Hepatocyte (in vitro differentiated cells): ENCODE results near the gene TCEAL1. TPM values are rescaled to one million over a fixed set of nuclear protein-coding genes. Genes with fewer than 3 reads are reported as not detected.

ENCODE experiments used
- DNase-seq: peaks from one replicate; pipeline ENCODE4 v3.0.0-alpha.2; 2016; ENCODE audit warnings: low spot score
- H2AFZ ChIP-seq: fragments of 200-600 bp; sonication (generic); 2 replicates; pipeline ENCODE4 v1.6.0; 2016; ENCODE audit warnings: antibody characterized with exemption, mild to moderate bottlenecking
- H3K27ac ChIP-seq: fragments of 200-600 bp; sonication (generic); 2 replicates; pipeline ENCODE4 v1.5.1; 2016; ENCODE audit warnings: mild to moderate bottlenecking
- H3K27me3 ChIP-seq: fragments of 200-600 bp; sonication (generic); 2 replicates; pipeline ENCODE4 v1.6.1; 2016
- H3K36me3 ChIP-seq: fragments of 200-600 bp; sonication (generic); replicated peaks from 2 replicates; pipeline ENCODE4 v1.5.1; 2016; ENCODE audit warnings: low read depth; ENCODE audit not compliant: insufficient read depth
- H3K4me1 ChIP-seq: fragments of 200-600 bp; sonication (generic); 2 replicates; pipeline ENCODE4 v1.5.1; 2016; ENCODE audit warnings: mild to moderate bottlenecking, moderate library complexity; ENCODE audit not compliant: insufficient read depth
- H3K4me2 ChIP-seq: fragments of 200-600 bp; sonication (generic); 2 replicates; pipeline ENCODE4 v1.6.0; 2016
- H3K4me3 ChIP-seq: fragments of 200-600 bp; sonication (generic); 2 replicates; pipeline ENCODE4 v1.5.1; 2016; ENCODE audit warnings: mild to moderate bottlenecking
- H3K79me2 ChIP-seq: fragments of 200-600 bp; sonication (generic); 2 replicates; pipeline ENCODE4 v1.6.0; 2017; ENCODE audit warnings: mild to moderate bottlenecking
- H3K9me2 ChIP-seq: fragments of 200-600 bp; sonication (generic); replicated peaks from 2 replicates; pipeline ENCODE4 v1.6.0; 2017; ENCODE audit warnings: mild to moderate bottlenecking; ENCODE audit not compliant: insufficient read depth
- H3K9me3 ChIP-seq: fragments of 200-600 bp; sonication (generic); 2 replicates; pipeline ENCODE4 v1.5.1; 2016; ENCODE audit warnings: low read depth, mild to moderate bottlenecking
- H4K20me1 ChIP-seq: fragments of 200-600 bp; sonication (generic); 2 replicates; pipeline ENCODE4 v1.6.0; 2016; ENCODE audit warnings: mild to moderate bottlenecking; ENCODE audit not compliant: insufficient read depth, poor library complexity, severe bottlenecking
- CTCF ChIP-seq: fragments of 200-600 bp; sonication (generic); IDR thresholded peaks from 2 replicates; pipeline ENCODE4 v1.5.1; 2016; ENCODE audit warnings: antibody characterized with exemption, mild to moderate bottlenecking; ENCODE audit not compliant: poor library complexity
- EZH2 ChIP-seq: fragments of 200-600 bp; sonication (generic); IDR thresholded peaks from 2 replicates; pipeline ENCODE4 v1.6.1; 2016; ENCODE audit warnings: antibody characterized with exemption, mild to moderate bottlenecking, borderline replicate concordance
- EZH2phosphoT487 ChIP-seq: fragments of 200-600 bp; sonication (generic); IDR thresholded peaks from one replicate; pipeline ENCODE4 v1.6.1; 2018; ENCODE audit warnings: antibody characterized with exemption, mild to moderate bottlenecking, low read depth, moderate library complexity; ENCODE audit not compliant: unreplicated experiment, severe bottlenecking
- WGBS: methylation state at CpG from one replicate; pipeline ENCODE4 v1.1.6; 2016; ENCODE audit warnings: low lambda C conversion rate; ENCODE audit errors: missing lambda C conversion rate; 5-methylcytosine and 5-hydroxymethylcytosine counted together
- polyA plus RNA-seq: library from polyadenylated mRNA; unstranded; fragments of >200 nt; fragmentation: Nextera tagmentation; extraction: Ambion mirVana; gene quantifications from 2 replicates; pipeline ENCODE4 v1.2.1, GENCODE V29; 2016
- total RNA-seq: library from RNA; depleted of rRNA; stranded (reverse); fragments of >200 nt; gene quantifications from 2 replicates; pipeline ENCODE4 v1.2.3, GENCODE V29; 2014

TCEAL1 gene
- total and polyA plus RNA-seq, 2 experiments from 2014 or later: 89.2 to 113 TPM

GRCh38 chrX:103615781-103616371 is 12.9 kb upstream of the TCEAL1 start:
- no peak overlapping the region for H3K4me2 ChIP-seq
- TF ChIP-seq CTCF: no peak
- H3K27ac ChIP-seq: no peak overlapping the region
- H3K79me2 ChIP-seq: peaks cover 63% of the 10 kb centered on the region
- H3K9me3 ChIP-seq: no peaks in the 10 kb centered on the region
- no peak overlapping the region for H3K4me3 ChIP-seq
- DNase-seq: no peak
- H4K20me1 ChIP-seq: no peaks in the 10 kb centered on the region
- H3K4me1 ChIP-seq: no peaks in the 10 kb centered on the region
- no peak overlapping the region for H2AFZ ChIP-seq
- no peaks in the 10 kb centered on the region for H3K9me2 ChIP-seq
- H3K27me3 ChIP-seq: no peaks in the 10 kb centered on the region
- H3K36me3 ChIP-seq: peaks cover 2% of the 10 kb centered on the region

- no peaks in the 10 kb centered on the region for H3K4me1 ChIP-seq
- no peaks in the 10 kb centered on the region for H3K27me3 ChIP-seq
- peaks cover 64% of the 10 kb centered on the region for H3K79me2 ChIP-seq
- no peak overlapping the region for H3K4me2 ChIP-seq
- H4K20me1 ChIP-seq: no peaks in the 10 kb centered on the region
- no peak overlapping the region for H2AFZ ChIP-seq
- no peak overlapping the region for H3K27ac ChIP-seq
- H3K36me3 ChIP-seq: peaks cover 5% of the 10 kb centered on the region
- no peaks in the 10 kb centered on the region for H3K9me3 ChIP-seq
- TF ChIP-seq EZH2phosphoT487 (no peak), EZH2 (no peak), CTCF (no peak)
- no peaks in the 10 kb centered on the region for H3K9me2 ChIP-seq
- no peak for DNase-seq
- no peak overlapping the region for H3K4me3 ChIP-seq
- 21% methylated on average over 1 of the region's 1 CpG for WGBS
These were observed 12.0 kb upstream of the TCEAL1 start for GRCh38 chrX:103616676-103617186.

GRCh38 chrX:103624111-103624510 is 4.7 kb upstream of the TCEAL1 start:
- 88% methylated on average over 4 of the region's 4 CpGs for WGBS
- H3K9me3 ChIP-seq: no peaks in the 10 kb centered on the region
- no peak for DNase-seq
- no peak overlapping the region for H3K4me2 ChIP-seq
- TF ChIP-seq EZH2phosphoT487: no peak
- peak overlapping the region; percentile 46 for H3K27ac ChIP-seq
- H3K9me2 ChIP-seq: no peaks in the 10 kb centered on the region
- H2AFZ ChIP-seq: no peak overlapping the region
- no peaks in the 10 kb centered on the region for H3K27me3 ChIP-seq
- peaks cover 74% of the 10 kb centered on the region for H3K79me2 ChIP-seq
- no peak overlapping the region for H3K4me3 ChIP-seq
- H4K20me1 ChIP-seq: no peaks in the 10 kb centered on the region
- H3K4me1 ChIP-seq: peaks cover 16% of the 10 kb centered on the region
- H3K36me3 ChIP-seq: peaks cover 5% of the 10 kb centered on the region

GRCh38 chrX:103626855-103627254 is 1.9 kb upstream of the TCEAL1 start:
- Histone ChIP-seq H3K79me2 (peaks cover 61% of the 10 kb centered on the region), H3K9me2 (no peaks in the 10 kb centered on the region), H3K4me3 (no peak overlapping the region), H3K27ac (no peak overlapping the region), H3K4me2 (no peak overlapping the region), H3K4me1 (peaks cover 16% of the 10 kb centered on the region), H3K36me3 (no peaks in the 10 kb centered on the region), H3K9me3 (no peaks in the 10 kb centered on the region), H3K27me3 (no peaks in the 10 kb centered on the region), H4K20me1 (no peaks in the 10 kb centered on the region), H2AFZ (no peak overlapping the region)
- TF ChIP-seq EZH2phosphoT487 (no peak), CTCF (no peak), EZH2 (no peak)
- DNase-seq: no peak
